Measurements from ENCODE around the gene DPP7. TPM values are rescaled to one million over a fixed set of nuclear protein-coding genes. Genes with fewer than 3 reads are reported as not detected.

The DPP7 gene
- total RNA-seq, 2 experiments from 2014 or later = 206 to 259 TPM

GRCh38 chr9:137071282-137071681, 43.3 kb downstream of the DPP7 start:
- no peak for DNase-seq
- peaks cover 4% of the 10 kb centered on the region for H3K36me3 Mint-ChIP-seq (ENCODE audit: low read depth)
- H3K9me3 Mint-ChIP-seq = no peaks in the 10 kb centered on the region
- POLR2A ChIA-PET = interaction anchor here (2.2 kb wide), 1 partner anchor 15 kb away, joined by 16 read pairs; the partner anchor contains the start of gene MAN1B1
- no peaks in the 10 kb centered on the region for H3K27me3 Mint-ChIP-seq
- peak overlapping the region; percentile 91 for H3K27ac Mint-ChIP-seq
- CTCF ChIA-PET = interaction anchor here (0.6 to 10.6 kb wide), 11 partner anchors 11 to 343 kb away, joined by 3 to 157 read pairs (median 4); partner anchors contain the start of genes ABCA2, FUT7, MAN1B1 and NPDC1
- H3K4me1 Mint-ChIP-seq = peaks cover 28% of the 10 kb centered on the region
- peak overlapping the region; percentile 82 for H3K4me3 Mint-ChIP-seq

GRCh38 chr9:137070906-137071275, 43.6 kb downstream of the DPP7 start:
- peaks cover 28% of the 10 kb centered on the region for H3K4me1 Mint-ChIP-seq
- POLR2A ChIA-PET = interaction anchor here (2.2 kb wide), 1 partner anchor 16 kb away, joined by 16 read pairs; the partner anchor contains the start of gene MAN1B1
- H3K27ac Mint-ChIP-seq = peak overlapping the region; percentile 91
- DNase-seq = no peak
- H3K4me3 Mint-ChIP-seq = peak overlapping the region; percentile 82
- no peaks in the 10 kb centered on the region for H3K27me3 Mint-ChIP-seq
- H3K36me3 Mint-ChIP-seq (ENCODE audit: low read depth) = peaks cover 4% of the 10 kb centered on the region
- H3K9me3 Mint-ChIP-seq = no peaks in the 10 kb centered on the region
- CTCF ChIA-PET = interaction anchor here (0.6 to 10.6 kb wide), 10 partner anchors 15 to 343 kb away, joined by 3 to 157 read pairs (median 4); partner anchors contain the start of genes ABCA2, FUT7, MAN1B1 and NELFB

- peaks cover 7% of the 10 kb centered on the region for H3K36me3 Mint-ChIP-seq (ENCODE audit: low read depth)
These were observed 44.2 kb downstream of the DPP7 start, which contains the start of gene SAPCD2 for GRCh38 chr9:137070201-137070905. Gene SAPCD2 (minus strand): TSS chr9:137070557. CDS start chr9:137070460, 97 bp downstream.

GRCh38 chr9:137069508-137070091, 44.9 kb downstream of the DPP7 start:
- CTCF ChIA-PET = interaction anchor here (0.8 to 10.6 kb wide), 11 partner anchors 9 to 342 kb away, joined by 3 to 157 read pairs (median 4); partner anchors contain the start of genes ABCA2, FUT7, MAN1B1 and NPDC1
- peak overlapping the region; percentile 46 for H3K27ac Mint-ChIP-seq

More at GRCh38 chr9:137070201-137070905, 44.2 kb downstream of the DPP7 start, which contains the start of gene SAPCD2:
- CTCF ChIA-PET = interaction anchor here (0.5 to 10.6 kb wide), 16 partner anchors 9 to 342 kb away, joined by 3 to 157 read pairs (median 3); partner anchors contain the start of genes ABCA2, FUT7, NELFB and NPDC1
- DNase-seq = peak; percentile 92
- Mint-ChIP-seq H3K4me3 (peak within 1 kb of the TSS; percentile 82), H3K27me3 (no peaks in the 10 kb centered on the region), H3K4me1 (peaks cover 28% of the 10 kb centered on the region), H3K9me3 (no peaks in the 10 kb centered on the region), H3K27ac (peak within 1 kb of the TSS; percentile 91)
- POLR2A ChIA-PET = interaction anchor here (0.6 to 2.2 kb wide), 2 partner anchors 16 to 23 kb away, joined by 3 to 16 read pairs; partner anchors contain the start of gene MAN1B1

GRCh38 chr9:137068539-137069507, 45.7 kb downstream of the DPP7 start:
- ChIA-PET POLR2A (interaction anchor here (0.5 to 1.4 kb wide), 3 partner anchors 19 to 172 kb away, joined by 3 to 5 read pairs (median 3); partner anchors contain the start of gene TUBB4B), CTCF (interaction anchor here (0.6 to 10.6 kb wide), 18 partner anchors 8 to 339 kb away, joined by 3 to 157 read pairs (median 5); partner anchors contain the start of genes ABCA2, AJM1, FUT7 and MAN1B1)
- no peaks in the 10 kb centered on the region for H3K27me3 Mint-ChIP-seq
- H3K4me3 Mint-ChIP-seq = peak overlapping the region; percentile 69
- H3K9me3 Mint-ChIP-seq = no peaks in the 10 kb centered on the region
- peak overlapping the region; percentile 46 for H3K27ac Mint-ChIP-seq
- no peak for DNase-seq
- peaks cover 28% of the 10 kb centered on the region for H3K4me1 Mint-ChIP-seq
- H3K36me3 Mint-ChIP-seq (ENCODE audit: low read depth) = peaks cover 10% of the 10 kb centered on the region

More at GRCh38 chr9:137069508-137070091, 44.9 kb downstream of the DPP7 start:
- H3K27me3 Mint-ChIP-seq = no peaks in the 10 kb centered on the region
- H3K4me3 Mint-ChIP-seq = peak overlapping the region; percentile 69
- no peak for DNase-seq
- no peaks in the 10 kb centered on the region for H3K9me3 Mint-ChIP-seq
- POLR2A ChIA-PET = interaction anchor here (0.6 to 2.2 kb wide), 3 partner anchors 17 to 27 kb away, joined by 3 to 16 read pairs (median 3); partner anchors contain the start of gene MAN1B1
- peaks cover 7% of the 10 kb centered on the region for H3K36me3 Mint-ChIP-seq (ENCODE audit: low read depth)
- peaks cover 28% of the 10 kb centered on the region for H3K4me1 Mint-ChIP-seq

GRCh38 chr9:137067860-137068538, 46.5 kb downstream of the DPP7 start:
- Mint-ChIP-seq H3K4me3 (peak overlapping the region; percentile 69), H3K9me3 (no peaks in the 10 kb centered on the region), H3K36me3 (ENCODE audit: low read depth) (peaks cover 10% of the 10 kb centered on the region), H3K27me3 (no peaks in the 10 kb centered on the region), H3K4me1 (peaks cover 25% of the 10 kb centered on the region), H3K27ac (peak overlapping the region; percentile 75)
- peak; percentile 90 for DNase-seq
- CTCF ChIA-PET = interaction anchor here (0.6 to 10.6 kb wide), 23 partner anchors 9 to 338 kb away, joined by 3 to 157 read pairs (median 4); partner anchors contain the start of genes ABCA2, AJM1, FUT7 and MAN1B1
- POLR2A ChIA-PET = interaction anchor here (0.5 to 1.4 kb wide), 2 partner anchors 20 to 173 kb away, joined by 3 to 5 read pairs; partner anchors contain the start of gene TUBB4B

- ChIA-PET POLR2A (no interaction called here), CTCF (interaction anchor here (0.9 to 10.6 kb wide), 7 partner anchors 8 to 39 kb away, joined by 3 to 157 read pairs (median 8); partner anchors contain the start of genes ABCA2, FUT7 and UAP1L1)
- no peaks in the 10 kb centered on the region for H3K9me3 Mint-ChIP-seq
- no peak overlapping the region for H3K27ac Mint-ChIP-seq
- H3K36me3 Mint-ChIP-seq (ENCODE audit: low read depth) = peaks cover 10% of the 10 kb centered on the region
- H3K27me3 Mint-ChIP-seq = no peaks in the 10 kb centered on the region
- H3K4me3 Mint-ChIP-seq = no peak overlapping the region
- no peak for DNase-seq
- H3K4me1 Mint-ChIP-seq = peaks cover 18% of the 10 kb centered on the region
These were observed 48.3 kb downstream of the DPP7 start for GRCh38 chr9:137066096-137066861.

GRCh38 chr9:137065336-137065967, 49.1 kb downstream of the DPP7 start:
- Mint-ChIP-seq H3K4me1 (peaks cover 12% of the 10 kb centered on the region), H3K36me3 (ENCODE audit: low read depth) (peaks cover 10% of the 10 kb centered on the region), H3K9me3 (no peaks in the 10 kb centered on the region), H3K27me3 (no peaks in the 10 kb centered on the region), H3K4me3 (no peak overlapping the region), H3K27ac (no peak overlapping the region)
- DNase-seq = no peak
- ChIA-PET CTCF (interaction anchor here (0.9 to 10.6 kb wide), 6 partner anchors 10 to 39 kb away, joined by 3 to 157 read pairs (median 12); partner anchors contain the start of genes ABCA2, FUT7, NPDC1 and UAP1L1), POLR2A (no interaction called here)

GRCh38 chr9:137064880-137065164, 49.7 kb downstream of the DPP7 start:
- ChIA-PET POLR2A (no interaction called here), CTCF (interaction anchor here (1.2 to 10.6 kb wide), 5 partner anchors 9 to 273 kb away, joined by 3 to 157 read pairs (median 8); partner anchors contain the start of genes ABCA2, FUT7 and NPDC1)
- Mint-ChIP-seq H3K27ac (no peak overlapping the region), H3K36me3 (ENCODE audit: low read depth) (peaks cover 10% of the 10 kb centered on the region), H3K4me1 (peaks cover 12% of the 10 kb centered on the region), H3K27me3 (no peaks in the 10 kb centered on the region), H3K9me3 (no peaks in the 10 kb centered on the region), H3K4me3 (no peak overlapping the region)
- DNase-seq = no peak
